GM23338 (cell line): ENCODE measurements around the gene UTP4. TPM values are rescaled to one million over a fixed set of nuclear protein-coding genes. Genes with fewer than 3 reads are reported as not detected.

Source experiments
- ATAC-seq: fragments of 200-7000 bp; cut with Tn5 transposase; 3 replicates; pipeline ENCODE4 v1.9.1; 2020
- DNase-seq: peaks from one replicate; pipeline ENCODE4 v3.0.0-alpha.2; 2015; ENCODE audit warnings: low spot score
- H2AFZ ChIP-seq: fragments of 200-600 bp; sonication (generic); 2 replicates; pipeline ENCODE4 v1.8.0; 2016; ENCODE audit warnings: antibody characterized with exemption, mild to moderate bottlenecking, moderate library complexity
- H3F3A ChIP-seq: fragments of 200-600 bp; sonication (generic); replicated peaks from 2 replicates; pipeline ENCODE4 v1.8.0; 2017; ENCODE audit warnings: antibody characterized with exemption, mixed run types, low read depth
- H3K27ac ChIP-seq: fragments of 200-600 bp; sonication (generic); 2 replicates; pipeline ENCODE4 v1.6.1; 2016; ENCODE audit warnings: low read depth
- H3K27me3 ChIP-seq: fragments of 200-600 bp; sonication (generic); 2 replicates; pipeline ENCODE4 v1.8.0; 2016; ENCODE audit warnings: mild to moderate bottlenecking, mixed run types, moderate library complexity; ENCODE audit not compliant: insufficient read depth
- H3K36me3 ChIP-seq: fragments of 200-600 bp; sonication (generic); 2 replicates; pipeline ENCODE4 v1.8.0; 2016; ENCODE audit warnings: mild to moderate bottlenecking; ENCODE audit not compliant: insufficient read depth
- H3K4me1 ChIP-seq: fragments of 200-600 bp; sonication (generic); 2 replicates; pipeline ENCODE4 v1.8.0; 2016; ENCODE audit warnings: mild to moderate bottlenecking, moderate library complexity; ENCODE audit not compliant: insufficient read depth
- H3K4me2 ChIP-seq: fragments of 200-600 bp; sonication (generic); 2 replicates; pipeline ENCODE4 v1.7.1; 2017; ENCODE audit warnings: mixed run types
- H3K4me3 ChIP-seq: fragments of 200-600 bp; sonication (generic); 2 replicates; pipeline ENCODE4 v1.6.1; 2016; ENCODE audit warnings: mixed run types
- H3K79me2 ChIP-seq: fragments of 200-600 bp; sonication (generic); replicated peaks from 2 replicates; pipeline ENCODE4 v1.8.0; 2017; ENCODE audit warnings: mild to moderate bottlenecking; ENCODE audit not compliant: insufficient read depth
- H3K9me2 ChIP-seq: fragments of 200-600 bp; sonication (generic); 2 replicates; pipeline ENCODE4 v1.8.0; 2017; ENCODE audit not compliant: insufficient read depth
- H4K20me1 ChIP-seq: fragments of 200-600 bp; sonication (generic); replicated peaks from 2 replicates; pipeline ENCODE4 v1.8.0; 2017; ENCODE audit warnings: mild to moderate bottlenecking; ENCODE audit not compliant: insufficient read depth
- H3K27ac Mint-ChIP-seq: 2 replicates; pipeline ENCODE4 v1.8.0; 2020; ENCODE audit warnings: inconsistent platforms, mild to moderate bottlenecking, moderate library complexity, mixed read lengths
- H3K27me3 Mint-ChIP-seq: 3 replicates; pipeline ENCODE4 v1.8.0; 2022; ENCODE audit warnings: low read depth, mild to moderate bottlenecking, moderate library complexity, mixed read lengths, inconsistent platforms; ENCODE audit not compliant: insufficient read depth, poor library complexity
- H3K36me3 Mint-ChIP-seq: 3 replicates; pipeline ENCODE4 v1.8.0; 2021; ENCODE audit warnings: low read depth, mild to moderate bottlenecking, inconsistent platforms, moderate library complexity, mixed read lengths
- H3K4me1 Mint-ChIP-seq: 3 replicates; pipeline ENCODE4 v1.8.0; 2020; ENCODE audit warnings: mild to moderate bottlenecking, inconsistent platforms, mixed read lengths
- H3K4me3 Mint-ChIP-seq: 3 replicates; pipeline ENCODE4 v1.8.0; 2021; ENCODE audit warnings: moderate library complexity, mild to moderate bottlenecking, inconsistent platforms, mixed read lengths
- H3K9me3 Mint-ChIP-seq: 3 replicates; pipeline ENCODE4 v1.8.0; 2020; ENCODE audit warnings: moderate library complexity, mild to moderate bottlenecking, inconsistent platforms, mixed read lengths
- CREB1 ChIP-seq: fragments of 250-450 bp; sonication (Bioruptor Pico); IDR thresholded peaks from 2 replicates; pipeline ENCODE4 v1.5.0; 2020; ENCODE audit warnings: low read depth, mild to moderate bottlenecking, moderate library complexity
- CTCF ChIP-seq, 2 experiments: fragments of 200-600 bp in 1 of 2; sonication (generic) in 1 of 2; conservative IDR thresholded peaks; 2 replicates each; pipeline versions ENCODE4 v1.5.1 to v1.6.1; 2016 to 2017; ENCODE audit warnings: antibody characterized with exemption in 2 of 2, low read depth in 2 of 2, mild to moderate bottlenecking in 2 of 2, moderate library complexity in 1 of 2
- ETS1 ChIP-seq: IDR thresholded peaks from 2 replicates; pipeline ENCODE4 v1.6.1; 2016; ENCODE audit warnings: antibody characterized with exemption
- EZH2 ChIP-seq: fragments of 200-600 bp; sonication (generic); IDR thresholded peaks from one replicate; pipeline ENCODE4 v1.8.0; 2017; ENCODE audit warnings: antibody characterized with exemption, mild to moderate bottlenecking, low read depth; ENCODE audit not compliant: unreplicated experiment
- EZH2phosphoT487 ChIP-seq: fragments of 200-600 bp; sonication (generic); IDR thresholded peaks from one replicate; pipeline ENCODE4 v1.8.1; 2018; ENCODE audit warnings: antibody characterized with exemption; ENCODE audit not compliant: unreplicated experiment
- JUNB ChIP-seq: IDR thresholded peaks from one replicate; pipeline ENCODE4 v1.6.1; 2016; ENCODE audit warnings: antibody characterized with exemption; ENCODE audit not compliant: unreplicated experiment
- NANOG ChIP-seq: IDR thresholded peaks from 2 replicates; pipeline ENCODE4 v1.6.1; 2016; ENCODE audit warnings: antibody characterized with exemption, borderline replicate concordance
- POLR2AphosphoS5 ChIP-seq: IDR thresholded peaks from 2 replicates; pipeline ENCODE4 v1.6.1; 2016; ENCODE audit warnings: antibody characterized with exemption, low read depth
- REST ChIP-seq: IDR thresholded peaks from one replicate; pipeline ENCODE4 v1.6.1; 2018; ENCODE audit warnings: antibody characterized with exemption; ENCODE audit not compliant: unreplicated experiment
- STAT1 ChIP-seq: IDR thresholded peaks from one replicate; pipeline ENCODE4 v1.6.1; 2016; ENCODE audit warnings: antibody characterized with exemption; ENCODE audit not compliant: unreplicated experiment
- ZNF114 ChIP-seq: fragments of 250-450 bp; sonication (Bioruptor Pico); IDR thresholded peaks from 2 replicates; pipeline ENCODE4 v1.5.0; 2020; ENCODE audit warnings: mild to moderate bottlenecking, moderate library complexity
- ZNF331 ChIP-seq: fragments of 250-450 bp; sonication (Bioruptor Pico); IDR thresholded peaks from 2 replicates; pipeline ENCODE4 v1.5.0; 2020; ENCODE audit warnings: low read depth, mild to moderate bottlenecking, moderate library complexity
- ZNF462 ChIP-seq: fragments of 250-450 bp; sonication (Bioruptor Pico); IDR thresholded peaks from 2 replicates; pipeline ENCODE4 v1.5.0; 2020; ENCODE audit warnings: mild to moderate bottlenecking, moderate library complexity
- polyA plus RNA-seq: library from polyadenylated mRNA; unstranded; fragments of >200 nt; fragmentation: Nextera tagmentation; extraction: Ambion mirVana; gene quantifications from 2 replicates; pipeline ENCODE4 v1.2.1, GENCODE V29; 2016
- total RNA-seq: library from RNA; depleted of rRNA; stranded (reverse); fragments of >200 nt; shearing (Covaris generic); gene quantifications from 2 replicates; pipeline ENCODE4 v1.2.3, GENCODE V29; 2014

Gene UTP4
- total and polyA plus RNA-seq, 2 experiments from 2014 or later = 63.2 to 66.6 TPM

- Histone ChIP-seq H3K4me3 (no peak overlapping the region), H3K27ac (no peak overlapping the region), H3K4me2 (no peak overlapping the region), H3K4me1 (peaks cover 6% of the 10 kb centered on the region), H3K27me3 (no peaks in the 10 kb centered on the region), H3K9me2 (no peaks in the 10 kb centered on the region), H2AFZ (no peak overlapping the region), H3K36me3 (no peaks in the 10 kb centered on the region), H4K20me1 (peaks cover 5% of the 10 kb centered on the region; the same call in 1 of the 2 replicates), H3F3A (no peaks in the 10 kb centered on the region), H3K79me2 (peaks cover 87% of the 10 kb centered on the region)
- Mint-ChIP-seq H3K36me3 (peaks cover 5% of the 10 kb centered on the region), H3K27ac (no peak overlapping the region), H3K9me3 (no peaks in the 10 kb centered on the region), H3K4me1 (peaks cover 10% of the 10 kb centered on the region; the same call in 2 of the 3 replicates), H3K27me3 (no peaks in the 10 kb centered on the region), H3K4me3 (no peak overlapping the region)
- TF ChIP-seq JUNB (no peak), POLR2AphosphoS5 (no peak), STAT1 (no peak), CREB1 (no peak), CTCF (conservative IDR thresholded peaks at IDR 0.05; ENCODE audit: low read depth in 2 of 2) (no peak), ZNF114 (CRISPR knock-in tag) (no peak), ETS1 (no peak), ZNF462 (CRISPR knock-in tag) (no peak), NANOG (no peak), EZH2phosphoT487 (no peak), ZNF331 (no peak), EZH2 (no peak), REST (no peak)
- ATAC-seq (no peak), DNase-seq (no peak)
Measured at GRCh38 chr16:69194488-69194887, 62.0 kb downstream of the UTP4 start.
